T-helper 2 cell treated with Interferon-gamma antibody and Interleukin-4, amounts not matched to agents 100 ng/mL and 5 ng/mL, for 36 hours (primary cell): ENCODE data around the gene FAT1. TPM values are rescaled to one million over a fixed set of nuclear protein-coding genes. Genes with fewer than 3 reads are reported as not detected.
"Not testable (repeated sequence)": the region's sequence is repeated elsewhere in the genome, so short reads cannot be mapped to it uniquely, and the experiment has no call there.

ENCODE experiments used
- intact Hi-C: fragments of 100-400 bp; cut with micrococcal nuclease; formaldehyde crosslinking; loops from one replicate; pipeline ENCODE4 v1.15.1; 2023
- total RNA-seq: library from RNA; stranded (reverse); gene quantifications from 2 replicates; pipeline ENCODE4 v1.2.3, GENCODE V29; 2022

FAT1 gene
- 0.36 and 0.39 TPM in 2 replicates for total RNA-seq

GRCh38 chr4:186723292-186724057, at the start of gene FAT1:
FAT1 (minus strand) TSS chr4:186723856; CDS start chr4:186709827, 14,029 bp downstream.
- intact Hi-C loops = loop anchor here (10.0 kb wide), 1 partner anchor 1709 kb away; the partner anchor contains the start of gene HELT

- intact Hi-C loops = no loop called here
Measured at GRCh38 chr4:186772936-186773487, 49.4 kb upstream of the FAT1 start.

GRCh38 chr4:186771624-186772023, 48.0 kb upstream of the FAT1 start:
- intact Hi-C loops = no loop called here

- intact Hi-C loops = no loop called here
Measured at GRCh38 chr4:186770481-186771175, 47.0 kb upstream of the FAT1 start.

GRCh38 chr4:186767794-186768193, 44.1 kb upstream of the FAT1 start:
- intact Hi-C loops = no loop called here

- intact Hi-C loops = no loop called here
Measured at GRCh38 chr4:186765673-186766546, 42.3 kb upstream of the FAT1 start.

GRCh38 chr4:186765138-186765537, 41.5 kb upstream of the FAT1 start:
- intact Hi-C loops = no loop called here

- intact Hi-C loops = no loop called here
Measured at GRCh38 chr4:186764457-186764856, 40.8 kb upstream of the FAT1 start.

GRCh38 chr4:186762865-186763264, 39.2 kb upstream of the FAT1 start:
- intact Hi-C loops = no loop called here

GRCh38 chr4:186762361-186762760, 38.7 kb upstream of the FAT1 start:
- intact Hi-C loops = no loop called here

- intact Hi-C loops = not testable (repeated sequence)
Measured at GRCh38 chr4:186761956-186762355, 38.3 kb upstream of the FAT1 start.

- intact Hi-C loops = no loop called here
Measured at GRCh38 chr4:186761393-186761792, 37.7 kb upstream of the FAT1 start.

GRCh38 chr4:186760576-186760975, 36.9 kb upstream of the FAT1 start:
- intact Hi-C loops = no loop called here

- intact Hi-C loops = no loop called here
Measured at GRCh38 chr4:186759990-186760389, 36.3 kb upstream of the FAT1 start.

GRCh38 chr4:186758929-186759682, 35.5 kb upstream of the FAT1 start:
- intact Hi-C loops = no loop called here

- intact Hi-C loops = no loop called here
Measured at GRCh38 chr4:186757696-186758355, 34.2 kb upstream of the FAT1 start.

GRCh38 chr4:186756550-186756949, 32.9 kb upstream of the FAT1 start:
- intact Hi-C loops = not testable (repeated sequence)

- intact Hi-C loops = no loop called here
Measured at GRCh38 chr4:186755550-186756519, 32.2 kb upstream of the FAT1 start.

GRCh38 chr4:186754976-186755375, 31.3 kb upstream of the FAT1 start:
- intact Hi-C loops = no loop called here
